Activated naive CD8-positive, alpha-beta T cell treated with anti-CD3 and anti-CD28 coated beads for 36 hours (primary cell): ENCODE results near the gene PRKCH. TPM values are rescaled to one million over a fixed set of nuclear protein-coding genes. Genes with fewer than 3 reads are reported as not detected.

Experiments
- DNase-seq: peaks from one replicate; pipeline ENCODE4 v3.0.0; 2021
- H3K27ac Mint-ChIP-seq: one replicate; pipeline ENCODE4 v1.8.0; 2022; ENCODE audit warnings: mild to moderate bottlenecking, moderate library complexity, mixed read lengths
- H3K27me3 Mint-ChIP-seq: one replicate; pipeline ENCODE4 v1.8.0; 2022; ENCODE audit warnings: mild to moderate bottlenecking, mixed read lengths
- H3K36me3 Mint-ChIP-seq: one replicate; pipeline ENCODE4 v1.8.0; 2021; ENCODE audit warnings: mild to moderate bottlenecking, mixed read lengths
- H3K4me1 Mint-ChIP-seq: one replicate; pipeline ENCODE4 v1.8.0; 2021; ENCODE audit warnings: mixed read lengths
- H3K4me3 Mint-ChIP-seq: one replicate; pipeline ENCODE4 v1.8.0; 2022; ENCODE audit warnings: mild to moderate bottlenecking, moderate library complexity, mixed read lengths
- H3K9me3 Mint-ChIP-seq: one replicate; pipeline ENCODE4 v1.8.0; 2022; ENCODE audit warnings: mixed read lengths
- total RNA-seq, 2 experiments: library from RNA; stranded (reverse); gene quantifications; one replicate each; pipeline ENCODE4 v1.2.3, GENCODE V29; 2021

PRKCH gene
- total RNA-seq, 2 experiments from 2014 or later, result 176 to 177 TPM

DNA sequence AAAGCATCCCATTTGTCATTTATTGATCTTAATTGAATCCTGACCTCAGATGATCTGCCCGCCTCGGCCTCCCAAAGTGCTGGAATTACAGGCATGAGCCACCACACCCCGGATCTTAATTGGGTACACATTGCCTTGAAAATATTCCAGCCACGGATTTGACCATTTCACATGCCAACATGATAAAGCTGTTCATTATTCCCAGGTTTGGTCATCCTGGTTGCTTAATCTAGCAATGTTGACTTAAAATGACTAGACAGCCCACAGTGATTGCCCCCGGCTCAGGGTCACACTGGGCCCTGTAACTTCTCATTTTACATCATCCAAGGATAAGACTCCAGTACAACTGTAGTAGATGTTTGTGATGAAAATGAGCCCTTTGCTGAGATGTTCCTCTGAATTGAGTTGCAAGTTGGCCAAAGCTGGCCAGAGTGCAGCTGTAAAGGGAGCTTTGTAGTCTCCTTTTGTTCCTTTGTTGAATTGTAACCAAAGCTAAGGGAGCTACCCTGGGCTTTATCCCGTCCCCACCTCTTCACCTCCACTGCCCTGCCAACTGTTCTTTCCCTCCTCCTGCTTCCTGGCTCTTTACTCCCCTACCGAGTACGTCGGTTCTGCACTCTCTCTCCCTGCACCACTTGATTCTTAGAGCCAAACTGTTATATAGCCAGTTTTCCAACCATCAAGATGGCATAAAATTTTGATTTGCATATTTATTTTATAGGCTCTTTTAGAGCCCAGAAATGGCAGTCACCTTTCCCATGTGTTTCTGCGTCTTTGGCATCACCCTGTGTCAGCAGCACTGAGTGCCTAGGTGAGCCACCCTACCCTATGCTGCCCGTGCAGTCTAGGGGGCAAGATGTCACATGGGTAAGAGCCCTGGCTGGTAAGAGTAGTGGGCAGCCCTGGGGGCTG lies 232.6 kb downstream of the PRKCH start:
- H3K9me3 Mint-ChIP-seq, result peaks cover 3% of the 10 kb centered on the region
- no peak overlapping the region for H3K4me3 Mint-ChIP-seq
- H3K4me1 Mint-ChIP-seq, result peaks cover 55% of the 10 kb centered on the region
- peak overlapping the region; percentile 95 for H3K27ac Mint-ChIP-seq
- DNase-seq, result no peak
- no peaks in the 10 kb centered on the region for H3K27me3 Mint-ChIP-seq
- H3K36me3 Mint-ChIP-seq, result peaks cover 67% of the 10 kb centered on the region

DNA sequence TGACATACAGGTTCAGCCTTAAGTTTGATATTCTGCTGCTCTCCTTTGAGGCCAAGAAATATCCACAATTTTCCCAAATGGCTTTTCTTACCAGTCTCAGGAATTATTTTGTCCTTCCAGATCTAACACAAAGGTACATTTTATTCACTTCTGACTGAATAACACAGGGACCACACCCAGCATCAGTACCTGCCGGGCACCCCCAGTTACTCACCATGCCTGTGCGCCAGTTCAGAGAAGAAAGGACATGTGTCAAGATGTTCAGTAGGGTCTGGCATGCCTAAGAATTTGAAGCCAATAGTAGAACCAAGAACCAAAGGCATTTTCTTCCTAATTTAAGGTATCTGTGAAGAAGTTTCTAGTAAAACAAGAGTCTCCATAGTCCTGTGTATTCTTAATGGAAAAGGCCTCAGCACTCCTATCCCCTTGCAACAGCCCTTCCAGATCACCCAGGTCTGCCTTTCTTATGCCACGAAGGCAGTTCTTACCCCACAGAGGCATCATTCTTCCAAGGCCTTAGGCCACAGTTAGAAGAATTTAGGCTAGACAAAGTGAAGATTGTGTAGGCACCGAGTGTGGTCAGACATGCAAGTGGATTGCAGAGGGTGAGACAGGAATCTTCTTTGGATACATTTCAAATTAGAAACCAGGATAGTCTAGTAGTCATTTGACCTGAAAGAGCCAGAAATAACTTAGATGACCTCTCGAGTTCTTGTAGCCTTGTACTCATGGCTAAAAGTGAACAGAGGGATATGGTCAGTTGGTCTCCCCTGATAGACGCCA lies 233.9 kb downstream of the PRKCH start:
- no peak overlapping the region for H3K4me3 Mint-ChIP-seq
- peaks cover 52% of the 10 kb centered on the region for H3K4me1 Mint-ChIP-seq
- no peak for DNase-seq
- H3K27me3 Mint-ChIP-seq, result no peaks in the 10 kb centered on the region
- peaks cover 3% of the 10 kb centered on the region for H3K9me3 Mint-ChIP-seq
- peaks cover 57% of the 10 kb centered on the region for H3K36me3 Mint-ChIP-seq
- peak overlapping the region; percentile 31 for H3K27ac Mint-ChIP-seq

DNA sequence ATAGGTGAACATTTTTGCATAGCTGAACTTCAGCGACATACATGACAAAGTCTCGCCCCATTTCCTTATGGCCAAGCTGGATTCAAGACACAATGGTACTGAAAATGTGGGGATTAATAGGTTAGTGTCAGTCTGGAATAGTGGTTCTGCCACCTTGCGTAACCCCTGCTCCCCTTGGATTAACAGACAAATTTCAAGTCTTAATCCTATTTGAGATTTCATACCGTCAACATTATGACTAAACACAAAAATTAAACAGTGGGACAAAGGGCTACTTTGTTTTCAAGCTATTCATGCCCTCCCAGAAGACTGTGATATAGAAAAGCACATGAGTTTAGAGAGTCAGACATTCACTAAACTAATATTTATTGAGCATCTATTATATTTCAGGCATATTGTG lies 235.1 kb downstream of the PRKCH start:
- Mint-ChIP-seq H3K9me3 (peaks cover 3% of the 10 kb centered on the region), H3K4me1 (peaks cover 48% of the 10 kb centered on the region), H3K4me3 (no peak overlapping the region), H3K36me3 (peaks cover 45% of the 10 kb centered on the region), H3K27ac (no peak overlapping the region), H3K27me3 (no peaks in the 10 kb centered on the region)
- no peak for DNase-seq

DNA sequence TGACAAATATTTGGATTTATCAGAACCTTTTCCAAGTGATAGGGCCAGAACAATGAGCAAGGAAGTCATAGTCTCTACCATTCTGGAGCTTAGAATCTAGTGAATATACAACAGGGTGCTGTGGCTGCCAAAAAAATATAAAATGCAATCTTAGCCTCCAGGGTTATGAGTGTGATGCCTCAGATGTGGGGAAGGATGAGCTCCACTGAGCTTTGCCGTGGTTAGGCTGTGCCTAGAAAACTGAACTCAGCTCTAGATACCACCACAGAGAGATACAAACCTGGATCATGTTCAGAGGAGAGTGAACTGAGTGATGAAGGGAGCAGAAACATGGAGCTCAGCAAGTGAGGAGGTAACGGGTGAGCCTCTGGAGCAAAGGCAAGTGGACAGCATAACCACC lies 235.9 kb downstream of the PRKCH start:
- Mint-ChIP-seq H3K4me3 (no peak overlapping the region), H3K27ac (no peak overlapping the region), H3K4me1 (peaks cover 44% of the 10 kb centered on the region), H3K27me3 (no peaks in the 10 kb centered on the region), H3K36me3 (peaks cover 37% of the 10 kb centered on the region), H3K9me3 (peaks cover 3% of the 10 kb centered on the region)
- DNase-seq, result no peak

DNA sequence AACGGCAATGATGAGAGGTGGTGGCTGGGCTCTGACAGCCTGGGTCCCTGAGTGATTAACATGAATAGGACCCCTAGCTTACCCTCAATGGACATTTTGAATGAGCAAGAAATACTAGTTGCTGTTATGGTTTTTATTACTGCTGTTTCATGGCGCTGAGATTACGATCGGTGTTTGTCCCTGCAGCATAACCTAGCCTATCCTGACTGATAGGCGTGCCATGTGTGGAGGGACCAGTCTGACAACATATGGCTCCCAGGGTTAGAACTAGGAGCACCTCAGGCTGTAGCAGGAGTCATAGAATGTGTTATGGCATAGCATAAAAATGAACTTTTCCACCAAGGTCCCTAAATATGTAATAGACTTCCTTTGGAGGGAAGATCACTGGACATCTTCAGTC lies 236.5 kb downstream of the PRKCH start:
- Mint-ChIP-seq H3K4me1 (peaks cover 42% of the 10 kb centered on the region), H3K27ac (peak overlapping the region; percentile 65), H3K36me3 (peaks cover 35% of the 10 kb centered on the region), H3K27me3 (no peaks in the 10 kb centered on the region), H3K4me3 (no peak overlapping the region), H3K9me3 (peaks cover 3% of the 10 kb centered on the region)
- DNase-seq, result no peak

DNA sequence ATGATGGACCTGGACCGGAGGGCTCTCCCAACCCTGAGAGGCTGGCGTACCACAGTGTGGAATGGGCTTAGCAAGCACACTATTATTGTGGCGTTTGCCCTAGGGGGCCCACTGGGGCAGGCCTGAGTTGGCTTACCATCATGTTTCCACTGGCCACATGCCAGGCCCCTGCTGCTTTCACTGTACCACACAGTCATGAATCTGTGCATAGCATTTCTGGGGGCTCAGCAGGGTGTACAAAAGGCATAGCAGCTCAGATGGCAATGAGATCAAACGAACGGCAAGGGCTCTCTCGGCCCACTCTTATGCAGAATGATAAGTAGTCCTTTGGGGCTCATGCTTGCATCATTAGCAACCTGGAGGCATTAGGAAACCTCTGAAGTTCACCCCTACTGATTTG lies 236.9 kb downstream of the PRKCH start:
- H3K27me3 Mint-ChIP-seq, result no peaks in the 10 kb centered on the region
- peaks cover 3% of the 10 kb centered on the region for H3K9me3 Mint-ChIP-seq
- no peak for DNase-seq
- H3K4me3 Mint-ChIP-seq, result no peak overlapping the region
- no peak overlapping the region for H3K27ac Mint-ChIP-seq
- H3K4me1 Mint-ChIP-seq, result peaks cover 43% of the 10 kb centered on the region
- peaks cover 34% of the 10 kb centered on the region for H3K36me3 Mint-ChIP-seq

DNA sequence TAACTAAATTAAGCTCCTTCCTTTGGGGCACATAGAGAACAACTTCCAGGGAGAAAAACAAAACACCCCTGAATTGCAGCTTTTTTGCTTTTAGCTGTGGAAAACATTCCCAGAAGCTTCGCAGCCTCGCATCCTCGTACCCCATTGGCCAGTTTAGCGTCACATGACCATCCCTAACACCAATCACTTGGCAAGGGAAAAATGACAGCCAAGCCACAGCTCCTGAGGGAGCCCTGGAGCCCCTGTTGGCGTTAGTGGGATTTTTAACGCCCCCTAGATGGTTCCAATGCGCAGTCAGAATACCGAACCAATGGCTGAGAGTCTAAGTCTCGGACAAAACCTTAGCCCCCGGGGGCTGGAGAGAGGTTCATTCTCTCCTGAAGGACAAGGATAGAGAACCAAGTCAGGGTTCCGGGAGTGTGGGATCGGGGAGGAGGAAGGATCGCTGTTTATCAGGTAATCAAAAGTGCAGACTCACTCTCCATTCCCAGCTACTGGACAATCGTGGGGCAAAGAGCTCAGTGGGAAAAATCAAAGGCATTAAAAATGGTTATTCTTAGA lies 238.3 kb downstream of the PRKCH start:
- no peak overlapping the region for H3K4me3 Mint-ChIP-seq
- H3K9me3 Mint-ChIP-seq, result peaks cover 3% of the 10 kb centered on the region
- DNase-seq, result no peak
- H3K27ac Mint-ChIP-seq, result no peak overlapping the region
- H3K36me3 Mint-ChIP-seq, result peaks cover 26% of the 10 kb centered on the region
- no peaks in the 10 kb centered on the region for H3K27me3 Mint-ChIP-seq
- peaks cover 46% of the 10 kb centered on the region for H3K4me1 Mint-ChIP-seq

DNA sequence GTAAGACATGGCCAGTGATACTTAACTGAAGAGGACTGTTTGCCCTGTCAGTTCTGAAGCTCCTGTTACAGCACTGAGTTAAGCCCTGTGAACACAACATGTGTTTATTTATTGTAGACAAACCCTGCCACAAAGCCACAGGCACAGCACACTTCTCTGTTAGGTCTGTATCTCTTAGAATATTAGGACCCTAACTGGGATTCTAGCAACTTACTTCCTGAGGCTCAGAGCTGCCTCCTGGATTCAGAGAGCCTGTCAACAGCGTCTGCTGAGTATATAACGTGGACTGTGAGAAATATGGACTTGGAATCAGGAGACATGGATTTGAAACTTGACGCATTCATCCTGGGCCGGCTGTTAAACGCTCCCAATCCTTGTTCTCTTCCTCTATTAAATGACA lies 238.9 kb downstream of the PRKCH start:
- Mint-ChIP-seq H3K27me3 (no peaks in the 10 kb centered on the region), H3K4me1 (peaks cover 49% of the 10 kb centered on the region), H3K36me3 (peaks cover 22% of the 10 kb centered on the region), H3K27ac (no peak overlapping the region), H3K9me3 (peaks cover 3% of the 10 kb centered on the region), H3K4me3 (no peak overlapping the region)
- no peak for DNase-seq

DNA sequence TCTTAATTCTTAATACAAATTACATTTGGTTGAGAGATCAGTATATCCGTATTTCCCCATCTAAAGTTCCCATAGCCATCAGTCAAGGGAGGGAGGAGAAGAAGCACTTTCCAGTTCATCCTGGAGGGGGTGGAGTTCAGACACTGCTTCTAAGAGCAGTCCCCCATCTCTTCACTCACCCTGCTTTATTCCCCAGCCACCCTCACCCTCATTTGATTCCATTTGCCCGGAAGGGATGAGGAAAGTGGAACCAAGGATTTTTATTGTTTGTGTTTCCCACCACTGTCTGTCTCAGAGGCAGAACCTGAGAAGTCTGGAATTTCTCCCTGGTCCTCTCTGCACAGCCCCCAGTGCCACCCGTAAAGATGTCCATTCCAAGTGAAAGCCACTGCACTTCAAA lies 239.7 kb downstream of the PRKCH start:
- Mint-ChIP-seq H3K4me1 (peaks cover 52% of the 10 kb centered on the region), H3K9me3 (peaks cover 6% of the 10 kb centered on the region), H3K27me3 (no peaks in the 10 kb centered on the region), H3K4me3 (no peak overlapping the region), H3K27ac (no peak overlapping the region), H3K36me3 (peaks cover 25% of the 10 kb centered on the region)
- no peak for DNase-seq

DNA sequence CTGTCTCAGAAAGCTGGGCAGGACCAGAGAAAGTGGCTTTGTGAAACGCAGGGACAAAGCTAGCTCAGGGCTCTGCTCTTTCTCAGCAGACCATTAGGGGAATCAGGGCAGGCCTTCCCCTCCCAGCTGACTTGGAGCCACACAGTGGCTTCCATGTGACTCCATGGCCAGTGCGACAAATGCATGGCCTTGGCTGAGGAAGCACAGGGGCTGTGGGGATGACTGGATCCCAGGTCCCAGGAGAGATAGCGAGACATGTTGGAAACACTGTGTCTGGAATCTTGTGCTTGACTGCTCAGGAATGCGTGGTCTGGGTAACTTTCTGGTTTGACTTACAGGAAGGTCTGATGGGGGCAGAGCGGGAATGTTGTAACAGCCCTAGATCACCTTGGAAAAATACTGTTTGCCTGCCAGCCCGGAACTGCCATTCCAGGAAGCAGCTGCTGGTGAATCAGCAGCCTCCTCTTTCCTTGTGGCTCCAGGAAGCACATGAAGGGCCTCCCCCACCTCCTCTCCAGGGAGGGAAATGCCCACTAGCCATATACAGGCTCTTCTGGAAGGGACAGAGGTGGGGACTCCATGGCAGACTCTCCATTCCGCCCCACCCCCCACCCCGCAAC lies 240.4 kb downstream of the PRKCH start:
- peak overlapping the region; percentile 16 for H3K27ac Mint-ChIP-seq
- H3K4me3 Mint-ChIP-seq, result no peak overlapping the region
- no peaks in the 10 kb centered on the region for H3K27me3 Mint-ChIP-seq
- peaks cover 27% of the 10 kb centered on the region for H3K36me3 Mint-ChIP-seq
- H3K4me1 Mint-ChIP-seq, result peaks cover 59% of the 10 kb centered on the region
- no peak for DNase-seq
- H3K9me3 Mint-ChIP-seq, result peaks cover 6% of the 10 kb centered on the region

DNA sequence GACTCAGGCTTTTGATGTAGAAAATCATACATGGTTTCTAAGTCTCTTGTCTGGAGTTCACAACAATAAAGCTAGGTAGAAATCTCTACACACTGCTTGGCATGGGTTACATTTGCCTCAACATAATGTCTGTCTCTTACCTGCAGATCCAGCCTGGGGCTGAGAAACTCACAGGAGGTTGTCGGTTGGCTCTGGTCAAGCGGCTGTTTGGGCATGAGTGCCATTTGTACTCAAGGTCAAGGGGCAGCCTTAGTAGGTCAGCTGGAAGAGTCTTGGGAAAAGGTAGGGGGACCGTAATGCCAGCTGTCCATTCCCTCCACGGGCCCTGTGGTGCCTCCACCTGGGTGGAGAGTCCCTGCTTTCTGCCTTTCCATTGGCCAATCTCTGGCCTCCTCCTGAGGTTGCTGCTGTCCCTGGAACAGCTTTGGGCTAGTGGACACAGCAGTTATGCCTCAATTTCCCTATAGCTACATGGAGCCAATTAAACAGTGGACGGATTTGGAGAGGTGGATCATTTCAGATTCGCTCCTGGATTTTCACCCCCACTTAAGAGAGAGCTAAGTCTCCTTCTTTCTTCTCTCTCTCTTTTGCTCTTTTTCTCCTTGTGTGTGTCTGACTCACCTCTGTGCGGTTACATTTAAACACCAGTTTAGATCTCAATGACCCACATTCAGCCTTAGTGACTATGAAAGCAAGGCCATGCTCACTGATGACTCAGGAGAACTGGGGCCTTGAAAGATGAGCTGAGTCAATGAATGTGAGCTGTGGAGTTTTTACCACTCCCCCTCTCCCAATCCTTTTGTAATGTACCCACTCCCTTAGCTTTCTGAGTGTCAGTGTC lies 241.2 kb downstream of the PRKCH start:
- Mint-ChIP-seq H3K27me3 (no peaks in the 10 kb centered on the region), H3K36me3 (peaks cover 24% of the 10 kb centered on the region), H3K9me3 (peaks cover 6% of the 10 kb centered on the region), H3K4me1 (peaks cover 54% of the 10 kb centered on the region), H3K27ac (peak overlapping the region; percentile 60), H3K4me3 (no peak overlapping the region)
- no peak for DNase-seq

DNA sequence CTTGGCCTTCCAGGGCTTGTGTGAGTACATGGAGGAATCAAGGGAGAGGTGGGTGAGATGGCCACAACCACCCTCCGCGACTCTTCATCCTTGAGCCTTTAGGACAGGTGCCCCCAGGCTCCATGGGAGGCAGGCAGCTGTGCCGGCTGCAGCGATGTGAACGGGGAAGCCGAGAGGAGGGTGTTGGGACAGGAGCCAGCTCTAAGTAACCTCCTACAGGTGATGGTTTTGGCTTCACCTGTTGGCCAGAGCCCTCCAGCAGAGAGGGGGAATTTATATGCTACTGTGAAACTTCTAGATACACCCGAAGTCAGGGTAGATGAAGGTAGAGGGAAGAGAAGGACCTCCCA lies 241.8 kb downstream of the PRKCH start:
- Mint-ChIP-seq H3K4me3 (no peak overlapping the region), H3K27me3 (no peaks in the 10 kb centered on the region), H3K36me3 (peaks cover 20% of the 10 kb centered on the region), H3K27ac (peak overlapping the region; percentile 60), H3K9me3 (peaks cover 3% of the 10 kb centered on the region), H3K4me1 (peaks cover 53% of the 10 kb centered on the region)
- no peak for DNase-seq

DNA sequence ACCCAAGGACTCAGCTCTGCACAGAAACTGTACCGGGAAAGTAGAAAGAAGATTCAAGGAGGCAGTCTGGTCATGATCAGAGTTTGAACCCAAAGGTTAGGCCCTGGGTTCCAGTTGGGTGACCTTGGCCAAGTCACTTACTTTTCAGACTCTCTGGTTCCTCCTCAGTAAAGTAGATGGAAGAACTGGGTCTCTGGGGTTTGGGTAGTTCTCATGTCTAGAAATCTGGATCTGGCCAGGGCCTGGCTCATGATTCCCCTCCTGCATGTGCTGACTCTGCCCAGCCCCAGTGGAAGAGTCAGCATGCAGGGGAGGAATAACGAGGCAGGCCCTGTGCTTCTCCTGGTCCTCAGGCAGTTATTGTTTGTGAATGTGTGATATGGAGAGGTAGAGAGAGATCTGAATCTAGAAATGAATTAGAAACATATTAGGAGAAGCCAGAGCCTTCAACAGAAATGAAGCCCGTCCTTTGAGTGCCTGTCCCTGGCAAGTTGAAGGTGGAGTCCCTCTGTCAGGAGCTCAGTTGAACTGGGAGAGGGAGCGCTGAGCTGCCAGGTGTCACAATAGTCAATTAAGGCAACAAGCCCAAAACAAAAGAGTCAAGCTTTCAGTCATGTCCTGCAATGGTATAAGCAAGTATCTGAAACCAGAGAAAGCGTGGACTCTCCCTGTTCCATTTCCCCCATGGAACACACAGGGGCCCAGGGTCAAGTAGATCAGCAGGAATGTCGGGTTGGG lies 242.7 kb downstream of the PRKCH start:
- Mint-ChIP-seq H3K27me3 (no peaks in the 10 kb centered on the region), H3K27ac (peak overlapping the region; percentile 13), H3K9me3 (peaks cover 3% of the 10 kb centered on the region), H3K4me3 (no peak overlapping the region), H3K4me1 (peaks cover 60% of the 10 kb centered on the region), H3K36me3 (peaks cover 20% of the 10 kb centered on the region)
- DNase-seq, result no peak

DNA sequence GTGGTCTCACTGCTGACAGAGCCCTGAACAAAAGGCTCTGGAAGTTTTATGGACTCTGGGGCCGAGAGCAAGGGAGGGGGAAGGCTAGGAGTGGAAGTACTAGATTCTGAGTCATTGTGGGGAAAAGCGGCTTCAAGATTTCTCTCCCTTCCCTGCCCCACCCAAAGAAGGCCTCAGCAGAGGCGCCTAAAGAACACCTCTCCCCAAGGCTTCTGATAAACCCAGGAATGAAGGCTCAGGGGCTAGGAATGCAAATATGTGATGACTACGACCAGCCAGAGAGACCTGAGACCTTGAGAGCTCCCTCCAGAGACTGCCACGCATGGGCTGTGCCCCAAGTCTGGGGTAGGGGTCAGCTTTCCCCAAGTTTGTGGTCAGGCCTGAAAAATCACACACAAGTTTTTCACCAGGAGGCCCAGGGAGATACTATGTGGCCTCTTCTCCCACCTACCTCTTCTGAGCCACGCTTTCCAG lies 243.3 kb downstream of the PRKCH start:
- DNase-seq, result no peak
- peaks cover 20% of the 10 kb centered on the region for H3K36me3 Mint-ChIP-seq
- H3K27me3 Mint-ChIP-seq, result no peaks in the 10 kb centered on the region
- H3K4me3 Mint-ChIP-seq, result no peak overlapping the region
- peaks cover 66% of the 10 kb centered on the region for H3K4me1 Mint-ChIP-seq
- no peak overlapping the region for H3K27ac Mint-ChIP-seq
- H3K9me3 Mint-ChIP-seq, result peaks cover 3% of the 10 kb centered on the region
